VCaP (cell line): ENCODE data around the gene FOXE3.

ENCODE experiments used
- H3K27ac ChIP-seq: fragments of 450-650 bp; 2 replicates; pipeline ENCODE4 v1.5.1; 2017
- CTCF ChIP-seq: fragments of 450-650 bp; conservative IDR thresholded peaks from 2 replicates; pipeline ENCODE4 v1.5.1; 2017; ENCODE audit warnings: mild to moderate bottlenecking, moderate library complexity

Gene FOXE3

GRCh38 chr1:47424336-47424982 lies 8.4 kb downstream of the FOXE3 start:
- peak; percentile 95 for TF ChIP-seq CTCF
- no peak overlapping the region for H3K27ac ChIP-seq

- no peak overlapping the region for H3K27ac ChIP-seq
- TF ChIP-seq CTCF = no peak
These were observed 15.4 kb downstream of the FOXE3 start for GRCh38 chr1:47431534-47431933.

- TF ChIP-seq CTCF = peak; percentile 86
- H3K27ac ChIP-seq = no peak overlapping the region
These were observed 16.3 kb downstream of the FOXE3 start for GRCh38 chr1:47432071-47433036.

- no peak for TF ChIP-seq CTCF
- no peak overlapping the region for H3K27ac ChIP-seq
These were observed 16.9 kb downstream of the FOXE3 start for GRCh38 chr1:47433037-47433421.

- no peak overlapping the region for H3K27ac ChIP-seq
- no peak for TF ChIP-seq CTCF
These were observed 17.5 kb downstream of the FOXE3 start for GRCh38 chr1:47433477-47434050.

GRCh38 chr1:47434051-47434842 lies 18.2 kb downstream of the FOXE3 start:
- no peak for TF ChIP-seq CTCF
- H3K27ac ChIP-seq = no peak overlapping the region
